ENCODE data around the gene IL36RN. TPM values are rescaled to one million over a fixed set of nuclear protein-coding genes. Genes with fewer than 3 reads are reported as not detected.

IL36RN gene
- total and polyA plus RNA-seq, 7 donors, result not detected

DNA sequence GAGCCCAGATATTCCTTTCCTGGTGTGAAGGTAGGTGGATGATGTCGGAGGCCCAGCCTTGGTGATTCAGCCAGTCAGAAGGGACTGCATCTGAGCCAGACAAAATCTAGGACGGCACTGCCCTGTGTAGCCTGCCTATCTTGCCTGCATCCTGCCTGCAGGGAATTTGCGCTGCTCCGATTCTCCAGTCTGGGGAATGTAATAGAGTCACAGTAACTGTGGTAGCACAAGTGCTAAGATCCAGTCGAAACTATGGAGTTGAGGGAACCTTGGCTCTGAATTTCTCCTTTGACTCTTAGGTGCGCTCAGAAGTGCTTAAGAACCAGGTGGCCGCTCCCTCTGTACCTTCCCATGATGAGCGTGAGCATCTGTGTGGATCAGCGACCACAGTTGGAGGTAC is 22.2 kb upstream of the IL36RN start:
- Histone ChIP-seq H3K27me3 (ENCODE audit: insufficient read depth in 3 of 3, low read length in 2 of 3) (peaks cover 0 to 2% (median 0%) of the 10 kb centered on the region in 3 donors), H3K27ac (no peak overlapping the region), H3K4me3 (no peak overlapping the region), H3K4me1 (no peaks in the 10 kb centered on the region), H3K36me3 (ENCODE audit: insufficient read depth in 1 of 2, low read depth in 1 of 2) (no peaks in the 10 kb centered on the region), H3K9me3 (no peaks in the 10 kb centered on the region)
- TF ChIP-seq, protein P1, sequence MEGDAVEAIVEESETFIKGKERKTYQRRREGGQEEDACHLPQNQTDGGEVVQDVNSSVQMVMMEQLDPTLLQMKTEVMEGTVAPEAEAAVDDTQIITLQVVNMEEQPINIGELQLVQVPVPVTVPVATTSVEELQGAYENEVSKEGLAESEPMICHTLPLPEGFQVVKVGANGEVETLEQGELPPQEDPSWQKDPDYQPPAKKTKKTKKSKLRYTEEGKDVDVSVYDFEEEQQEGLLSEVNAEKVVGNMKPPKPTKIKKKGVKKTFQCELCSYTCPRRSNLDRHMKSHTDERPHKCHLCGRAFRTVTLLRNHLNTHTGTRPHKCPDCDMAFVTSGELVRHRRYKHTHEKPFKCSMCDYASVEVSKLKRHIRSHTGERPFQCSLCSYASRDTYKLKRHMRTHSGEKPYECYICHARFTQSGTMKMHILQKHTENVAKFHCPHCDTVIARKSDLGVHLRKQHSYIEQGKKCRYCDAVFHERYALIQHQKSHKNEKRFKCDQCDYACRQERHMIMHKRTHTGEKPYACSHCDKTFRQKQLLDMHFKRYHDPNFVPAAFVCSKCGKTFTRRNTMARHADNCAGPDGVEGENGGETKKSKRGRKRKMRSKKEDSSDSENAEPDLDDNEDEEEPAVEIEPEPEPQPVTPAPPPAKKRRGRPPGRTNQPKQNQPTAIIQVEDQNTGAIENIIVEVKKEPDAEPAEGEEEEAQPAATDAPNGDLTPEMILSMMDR (IDR thresholded peaks at IDR 0.05), result no peak
- 90 to 96% (median 94%) methylated on average over 9 of the region's 9 CpGs for WGBS, 3 donors
- DNase-seq (no peak), ATAC-seq (no peak)
- intact Hi-C loops (cut with DNase I), result no loop called here

DNA sequence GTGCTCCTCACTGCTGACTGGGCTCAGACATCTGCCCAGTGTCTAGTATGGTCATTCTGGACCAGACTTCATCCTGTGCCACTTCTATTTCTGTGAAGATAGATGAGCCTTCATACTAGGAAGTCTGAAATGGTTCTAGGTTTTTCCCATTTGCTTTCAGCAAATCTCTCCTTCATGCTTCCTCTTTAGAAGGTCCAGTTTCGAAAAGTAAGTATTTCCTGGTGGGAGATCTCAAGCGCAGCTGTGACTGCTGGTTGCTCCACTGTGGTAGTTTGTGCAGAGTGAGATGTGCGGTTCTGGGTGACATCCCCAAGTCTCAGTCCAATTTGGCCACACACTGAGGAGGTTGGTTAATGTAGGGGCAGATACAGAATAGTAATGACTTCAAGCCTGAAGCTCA is 20.7 kb upstream of the IL36RN start:
- intact Hi-C loops (cut with DNase I), result no loop called here

DNA sequence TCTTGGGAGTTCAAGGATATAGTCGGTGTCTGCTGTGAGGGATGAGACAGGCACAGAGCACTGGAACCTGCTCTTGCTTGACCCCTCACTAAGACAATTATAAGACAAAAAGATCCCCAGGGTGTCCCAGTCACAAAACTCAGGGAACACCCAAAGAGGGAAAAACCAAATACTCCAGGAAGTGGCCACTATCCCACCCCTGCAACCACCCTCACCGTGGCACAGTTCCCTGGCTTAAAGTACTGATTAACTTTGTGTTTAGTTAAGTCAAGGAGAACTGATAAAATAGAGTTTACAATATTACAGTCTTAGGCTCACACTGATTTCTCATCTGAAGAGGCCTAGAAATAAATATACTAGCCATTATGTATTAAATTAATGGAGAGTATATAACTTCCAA is 19.8 kb upstream of the IL36RN start:
- no peaks in the 10 kb centered on the region for H3K36me3 ChIP-seq (ENCODE audit: insufficient read depth in 1 of 2, low read depth in 1 of 2)
- 82 to 87% (median 85%) methylated on average over 2 of the region's 2 CpGs for WGBS, 3 donors
- intact Hi-C loops (cut with DNase I), result no loop called here
- H3K27me3 ChIP-seq (ENCODE audit: insufficient read depth in 3 of 3, low read length in 2 of 3), result peaks cover 0 to under 1% (median 0%) of the 10 kb centered on the region in 3 donors
- H3K9me3 ChIP-seq, result peaks cover 3% of the 10 kb centered on the region
- TF ChIP-seq, protein P1 (IDR thresholded peaks at IDR 0.05), result no peak
- DNase-seq, result no peak
- H3K4me1 ChIP-seq, result no peaks in the 10 kb centered on the region
- ATAC-seq, result no peak
- H3K4me3 ChIP-seq, result no peak overlapping the region
- H3K27ac ChIP-seq, result no peak overlapping the region

More for the DNA sequence above, 20.7 kb upstream of the IL36RN start:
- Histone ChIP-seq H3K27me3 (ENCODE audit: insufficient read depth in 3 of 3, low read length in 2 of 3) (peaks cover 0 to 2% (median 0%) of the 10 kb centered on the region in 3 donors), H3K36me3 (ENCODE audit: insufficient read depth in 1 of 2, low read depth in 1 of 2) (no peaks in the 10 kb centered on the region), H3K27ac (no peak overlapping the region), H3K4me1 (no peaks in the 10 kb centered on the region), H3K4me3 (no peak overlapping the region), H3K9me3 (peaks cover 3% of the 10 kb centered on the region)
- ATAC-seq, result no peak
- DNase-seq, result no peak
- 77 to 85% (median 85%) methylated on average over 3 of the region's 3 CpGs for WGBS, 3 donors
- TF ChIP-seq, protein P1 (IDR thresholded peaks at IDR 0.05), result no peak

DNA sequence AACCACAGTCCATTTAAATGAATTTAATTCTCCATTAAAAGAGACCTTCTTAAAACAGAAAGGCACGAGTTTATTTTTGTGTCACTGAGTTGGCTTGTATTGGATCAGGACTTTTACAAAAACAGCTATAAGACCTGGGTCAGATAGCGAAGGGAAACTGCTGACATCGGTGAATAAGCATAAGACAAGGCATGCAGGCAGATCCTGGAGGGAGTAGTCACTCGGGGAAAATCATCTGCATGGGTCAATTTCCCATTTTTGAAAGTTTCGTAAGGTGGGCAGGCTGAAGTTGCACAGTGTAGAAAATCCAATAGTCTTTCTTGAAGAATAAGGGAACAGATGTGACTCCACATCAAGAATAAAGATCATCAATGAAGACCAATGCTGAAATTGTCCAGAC is 19.3 kb upstream of the IL36RN start:
- intact Hi-C loops (cut with DNase I), result no loop called here
- 34 to 56% (median 51%) methylated on average over 5 of the region's 5 CpGs for WGBS, 3 donors
- DNase-seq (no peak), ATAC-seq (no peak)
- H3K4me1 ChIP-seq, result no peaks in the 10 kb centered on the region
- H3K27me3 ChIP-seq (ENCODE audit: insufficient read depth in 3 of 3, low read length in 2 of 3), result no peaks in the 10 kb centered on the region
- H3K9me3 ChIP-seq, result peaks cover 3% of the 10 kb centered on the region
- no peak overlapping the region for H3K4me3 ChIP-seq
- TF ChIP-seq, protein P1 (IDR thresholded peaks at IDR 0.05), result no peak
- no peak overlapping the region for H3K27ac ChIP-seq
- H3K36me3 ChIP-seq (ENCODE audit: insufficient read depth in 1 of 2, low read depth in 1 of 2), result no peaks in the 10 kb centered on the region

DNA sequence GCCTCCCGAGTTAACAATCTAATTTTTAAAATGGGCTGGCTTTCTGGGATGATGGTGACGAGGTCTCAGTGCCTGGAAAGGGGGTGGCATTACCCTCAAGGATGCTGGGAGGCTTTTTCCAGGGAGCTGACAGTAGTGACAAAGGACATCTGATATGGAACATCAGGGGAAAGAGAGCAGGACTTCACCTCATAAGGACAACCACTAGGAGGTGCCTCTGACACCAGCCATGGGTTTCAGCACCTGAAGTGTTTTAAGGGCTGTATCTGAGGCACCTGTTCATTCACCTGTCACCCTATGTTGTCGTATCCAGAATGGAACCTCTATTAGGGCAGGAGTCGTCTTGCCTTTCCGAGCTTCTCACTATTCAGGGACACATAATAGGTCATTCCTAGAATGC is 17.1 kb upstream of the IL36RN start:
- intact Hi-C loops (cut with DNase I), result no loop called here
- Histone ChIP-seq H3K27ac (no peak overlapping the region), H3K27me3 (ENCODE audit: insufficient read depth in 3 of 3, low read length in 2 of 3) (no peaks in the 10 kb centered on the region), H3K4me1 (no peaks in the 10 kb centered on the region), H3K36me3 (ENCODE audit: insufficient read depth in 1 of 2, low read depth in 1 of 2) (no peaks in the 10 kb centered on the region), H3K9me3 (peaks cover 3% of the 10 kb centered on the region), H3K4me3 (no peak overlapping the region)
- 44 to 54% (median 50%) methylated on average over 5 of the region's 5 CpGs for WGBS, 3 donors
- no peak for DNase-seq
- ATAC-seq, result no peak
- TF ChIP-seq, protein P1 (IDR thresholded peaks at IDR 0.05), result no peak
